K562 (cell line): Measurements from ENCODE around the gene FADS1. TPM values are rescaled to one million over a fixed set of nuclear protein-coding genes. Genes with fewer than 3 reads are reported as not detected.

Experiments used
- ATAC-seq: fragments of 200-7000 bp; cut with Tn5 transposase; 3 replicates; pipeline ENCODE4 v1.9.1; 2020; ENCODE audit warnings: moderate library complexity
- BruUV-seq: library from RNA; stranded (reverse); fragments of 400-500 nt; replicated peaks from 2 replicates; lab custom pipeline; 2021; lab: Mats Ljungman, UMichigan
- CTCF ChIA-PET: fragments of 300-600 bp; formaldehyde crosslinking; extraction: SDS; loops from one replicate; lab custom pipeline; 2021; ENCODE audit warnings: low intra/inter-chr PET ratio; lab: Yijun Ruan, JAX
- POLR2A ChIA-PET: fragments of 300-600, 350-650 bp; sonication (Branson Sonifier 250); formaldehyde crosslinking; extraction: SDS; loops from one replicate; lab custom pipeline; 2021; ENCODE audit warnings: antibody characterized with exemption, inconsistent platforms; lab: Yijun Ruan, JAX
- DNase-seq, 4 experiments: peaks; one replicate each; pipeline versions ENCODE4 v3.0.0 to v3.0.0-alpha.2; 2011 to 2018; ENCODE audit warnings: low spot score in 3 of 4, mixed read lengths in 3 of 4; ENCODE audit errors: extremely low read depth in 1 of 4
- FAIRE-seq: peaks from 2 replicates; lab custom pipeline; 2011; peaks lifted over from hg19 to GRCh38; lab: Jason Lieb, UNC
- H2AFZ ChIP-seq: 2 replicates; pipeline ENCODE4 v1.6.0; 2011; ENCODE audit warnings: low read depth, low read length, control low read depth, inconsistent platforms
- H3K27ac ChIP-seq: fragments of 200-600 bp; 3 replicates; pipeline ENCODE4 v1.8.0; 2011; ENCODE audit warnings: low read depth, mild to moderate bottlenecking, control low read depth, inconsistent platforms, low read length, moderate library complexity, mixed read lengths; ENCODE audit errors: extremely low read depth
- H3K27me3 ChIP-seq, 2 experiments: fragments of 300-600 bp in 1 of 2; 2 replicates in 1 of 2; 3 replicates in 1 of 2; pipeline versions ENCODE4 v1.6.0 to v1.8.0; 2011; ENCODE audit warnings: inconsistent platforms in 2 of 2, low read length in 2 of 2, mild to moderate bottlenecking in 1 of 2, mixed read lengths in 1 of 2, moderate library complexity in 1 of 2; ENCODE audit not compliant: control insufficient read depth in 2 of 2, insufficient read depth in 2 of 2
- H3K36me3 ChIP-seq: fragments of 300-600 bp; 3 replicates; pipeline ENCODE4 v1.8.0; 2011; ENCODE audit warnings: mild to moderate bottlenecking, low read length, inconsistent platforms; ENCODE audit not compliant: control insufficient read depth, insufficient read depth
- H3K4me1 ChIP-seq, 2 experiments: fragments of 200-600 bp in 1 of 2; replicated peaks in 1 of 2; 2 replicates in 1 of 2; 3 replicates in 1 of 2; pipeline versions ENCODE4 v1.5.1 to v1.8.0; 2011; ENCODE audit warnings: inconsistent platforms in 2 of 2, low read length in 2 of 2, mild to moderate bottlenecking in 1 of 2, mixed read lengths in 1 of 2, moderate library complexity in 1 of 2; ENCODE audit not compliant: control insufficient read depth in 2 of 2, insufficient read depth in 2 of 2
- H3K4me2 ChIP-seq: 2 replicates; pipeline ENCODE4 v1.6.1; 2011; ENCODE audit warnings: low read length, control low read depth, inconsistent platforms, mixed read lengths; ENCODE audit not compliant: insufficient read depth
- H3K4me3 ChIP-seq: fragments of 200-600 bp; sonication (generic), shearing (Covaris generic); 2 replicates; pipeline ENCODE4 v1.5.1; 2016; ENCODE audit warnings: control low read depth, inconsistent platforms
- H3K79me2 ChIP-seq: fragments of 200-600 bp; 3 replicates; pipeline ENCODE4 v1.8.0; 2011; ENCODE audit warnings: low read length, inconsistent platforms; ENCODE audit not compliant: control insufficient read depth, insufficient read depth
- H3K9ac ChIP-seq, 2 experiments: 2 replicates each; pipeline versions ENCODE4 v1.6.0 to v1.6.1; 2011; ENCODE audit warnings: low read depth in 2 of 2, low read length in 2 of 2, control low read depth in 1 of 2, inconsistent platforms in 1 of 2, mild to moderate bottlenecking in 1 of 2, mixed read lengths in 1 of 2; ENCODE audit not compliant: insufficient read depth in 1 of 2
- H3K9me1 ChIP-seq: one replicate; pipeline ENCODE4 v1.6.0; 2011; ENCODE audit warnings: inconsistent platforms, mild to moderate bottlenecking, low read length, moderate library complexity; ENCODE audit not compliant: control insufficient read depth, insufficient read depth
- H3K9me3 ChIP-seq: replicated peaks from 2 replicates; pipeline ENCODE4 v1.5.1; 2011; ENCODE audit warnings: low read depth, low read length, inconsistent platforms; ENCODE audit not compliant: control insufficient read depth, insufficient read depth
- H4K20me1 ChIP-seq: replicated peaks from 2 replicates; pipeline ENCODE4 v1.6.1; 2011; ENCODE audit warnings: low read length, inconsistent platforms, mixed read lengths; ENCODE audit not compliant: control insufficient read depth, insufficient read depth
- CHD1 ChIP-seq: fragments of 200-600 bp; sonication (generic); IDR thresholded peaks from one replicate; pipeline ENCODE4 v1.6.1; 2012; ENCODE audit warnings: mild to moderate bottlenecking, moderate library complexity, low read length, inconsistent platforms
- CREBBP ChIP-seq: IDR thresholded peaks from one replicate; pipeline ENCODE4 v1.6.1; 2012; ENCODE audit warnings: low read depth, mild to moderate bottlenecking, control low read depth, inconsistent platforms, low read length
- DACH1 ChIP-seq: fragments of 450-650 bp; IDR thresholded peaks from 2 replicates; pipeline ENCODE4 v1.6.1; 2018; ENCODE audit not compliant: partially characterized antibody
- EHMT2 ChIP-seq: fragments of 450-650 bp; IDR thresholded peaks from 2 replicates; pipeline ENCODE4 v1.6.1; 2018; ENCODE audit warnings: antibody characterized with exemption
- EP400 ChIP-seq: fragments of 450-650 bp; IDR thresholded peaks from 2 replicates; pipeline ENCODE4 v1.6.1; 2017; ENCODE audit warnings: antibody characterized with exemption, mild to moderate bottlenecking, moderate library complexity
- ETS2 ChIP-seq: IDR thresholded peaks from 2 replicates; pipeline ENCODE4 v1.6.1; 2016; ENCODE audit warnings: borderline replicate concordance, missing genetic modification characterization, mild to moderate bottlenecking, moderate library complexity, missing compliant biosample characterization; ENCODE audit not compliant: poor library complexity, severe bottlenecking
- FUS ChIP-seq: fragments of 200-400 bp; formaldehyde crosslinking; optimal IDR thresholded peaks from 2 replicates; pipeline ENCODE3; 2017; ENCODE audit warnings: low read depth, low read length
- HOXB6 ChIP-seq: fragments of 250-450 bp; sonication (Bioruptor Pico); IDR thresholded peaks from 2 replicates; pipeline ENCODE4 v1.5.1; 2022; ENCODE audit warnings: mild to moderate bottlenecking, borderline replicate concordance
- ILF3 ChIP-seq: fragments of 450-650 bp; IDR thresholded peaks from 2 replicates; pipeline ENCODE4 v1.6.1; 2018; ENCODE audit warnings: antibody characterized with exemption, mild to moderate bottlenecking, moderate library complexity, borderline replicate concordance
- KAT2B ChIP-seq: IDR thresholded peaks from one replicate; pipeline ENCODE4 v1.6.1; 2012; ENCODE audit warnings: low read depth, mild to moderate bottlenecking, control low read depth, inconsistent platforms, low read length, moderate library complexity
- KAT8 ChIP-seq: fragments of 450-650 bp; IDR thresholded peaks from 2 replicates; pipeline ENCODE4 v1.6.1; 2016; ENCODE audit warnings: low read depth, mild to moderate bottlenecking
- KDM1A ChIP-seq, 2 experiments: fragments of 450-650 bp; IDR thresholded peaks; 2 replicates each; pipeline ENCODE4 v1.6.1; 2016; ENCODE audit warnings: mild to moderate bottlenecking in 2 of 2
- MBD2 ChIP-seq: sonication (generic); IDR thresholded peaks from 2 replicates; pipeline ENCODE4 v1.6.1; 2016; ENCODE audit warnings: low read depth, borderline replicate concordance
- PHTF2 ChIP-seq: fragments of 250-450 bp; sonication (Bioruptor Pico); IDR thresholded peaks from 2 replicates; pipeline ENCODE4 v1.5.0; 2021; ENCODE audit warnings: mild to moderate bottlenecking
- RNF2 ChIP-seq: sonication (generic); IDR thresholded peaks from 2 replicates; pipeline ENCODE4 v1.6.1; 2016
- SETDB1 ChIP-seq: IDR thresholded peaks from one replicate; pipeline ENCODE4 v1.6.1; 2012; ENCODE audit warnings: low read length, control low read depth, inconsistent platforms
- ZKSCAN1 ChIP-seq: fragments of 150-350 bp; IDR thresholded peaks from 2 replicates; pipeline ENCODE4 v1.6.1; 2016; ENCODE audit warnings: low read depth, low read length
- ZNF778 ChIP-seq: fragments of 450-650 bp; formaldehyde crosslinking; IDR thresholded peaks from 2 replicates; pipeline ENCODE4 v1.4.0; 2020; ENCODE audit warnings: mild to moderate bottlenecking, moderate library complexity
- WGBS: fragments of 100-300 bp; shearing (Covaris generic); methylation state at CpG from one replicate; pipeline ENCODE4 v1.1.6; 2016; ENCODE audit warnings: low coverage, mixed read lengths; ENCODE audit not compliant: insufficient coverage; ENCODE audit errors: missing lambda C conversion rate; 5-methylcytosine and 5-hydroxymethylcytosine counted together
- in situ Hi-C: fragments of 300-500 bp; cut with MboI; formaldehyde crosslinking; loops from 4 replicates; pipeline ENCODE4 v1.15.0; 2018; ENCODE audit warnings: inconsistent platforms, mixed read lengths
- intact Hi-C: fragments of 100-400 bp; cut with micrococcal nuclease; formaldehyde crosslinking; loops from 2 replicates; pipeline ENCODE4 v1.14.2; 2022
- polyA plus RNA-seq, 8 experiments: library from polyadenylated mRNA; depleted of rRNA in 4 of 8; stranded (reverse) in 5 of 8; unstranded in 3 of 8; fragments of >200 nt; fragmentation: Nextera tagmentation in 2 of 8; fragmentation: Illumina TruSeq in 1 of 8; extraction: Ambion mirVana in 2 of 8; extraction: Trizol in 1 of 8; gene quantifications; 2 replicates each; pipeline versions ENCODE4 v1.2.1 to v1.2.3, GENCODE V29; 2011 to 2014; ENCODE audit warnings: inconsistent platforms in 1 of 8, missing spikeins in 1 of 8
- total RNA-seq, 7 experiments: library from RNA; depleted of rRNA in 6 of 7; stranded (reverse); fragments of >200 nt in 6 of 7; fragmentation: Illumina TruSeq in 2 of 7; extraction: Trizol in 2 of 7; gene quantifications; 2 replicates each; pipeline versions ENCODE4 v1.2.1 to v1.2.3, GENCODE V29; 2011 to 2021; ENCODE audit warnings: low replicate concordance in 1 of 7
- TF ChIP-seq, protein P1 (sequence below): IDR thresholded peaks from 2 replicates; pipeline ENCODE4 v1.6.1; 2011; ENCODE audit not compliant: insufficient read length; ENCODE audit errors: extremely low read depth

The FADS1 gene
- total and polyA plus RNA-seq, 9 of the 15 experiments (the other 6 are each of a cell fraction or from before 2014, with no cell fraction given): 110 to 864 (median 364) TPM

DNA sequence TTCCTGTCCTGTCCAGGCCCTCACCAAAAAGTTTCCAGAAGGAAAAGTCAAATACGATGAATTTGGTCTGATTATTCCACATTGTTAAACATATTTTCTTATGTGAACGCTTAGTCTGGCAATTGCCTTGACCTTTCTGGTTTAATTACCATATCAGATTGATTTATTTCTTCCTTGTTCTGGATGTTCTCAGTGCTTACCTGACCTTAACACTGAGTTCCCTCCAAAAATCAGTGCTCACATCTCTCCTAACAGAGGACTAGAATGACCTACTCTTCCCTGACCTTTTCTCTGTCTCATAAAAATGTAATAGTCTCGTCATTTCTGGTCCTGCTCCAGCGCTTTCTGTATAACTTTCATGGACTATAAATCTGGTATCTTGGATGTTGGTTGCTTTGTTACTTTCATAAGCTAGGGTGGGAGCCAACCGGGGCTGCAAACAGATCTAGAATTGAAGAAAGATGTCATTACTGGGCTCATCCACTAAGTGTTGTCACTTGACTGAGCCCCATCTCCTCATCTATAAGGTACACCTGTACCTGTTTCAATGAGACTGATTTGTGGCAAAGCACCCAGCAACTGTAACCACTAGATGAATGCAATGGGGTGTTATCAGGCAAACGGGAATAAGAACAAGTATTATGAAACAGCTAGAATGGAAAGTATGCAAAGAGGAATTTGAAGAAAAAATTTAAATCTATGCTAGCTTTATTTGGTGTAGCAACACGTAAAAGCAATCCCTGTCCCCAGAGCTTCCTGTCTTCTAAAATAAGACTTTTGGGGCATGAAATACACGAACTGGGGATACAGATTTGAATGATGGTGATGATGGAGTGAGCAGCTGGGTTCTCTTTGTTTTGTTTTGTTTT is 13.7 kb upstream of the FADS1 start:
- no peak overlapping the region for H2AFZ ChIP-seq
- peaks cover 22 to 48% of the 10 kb centered on the region in 2 experiments for H3K4me1 ChIP-seq
- no peaks in the 10 kb centered on the region for H4K20me1 ChIP-seq
- ChIA-PET CTCF (no interaction called here), POLR2A (interaction anchor here (0.7 to 2.1 kb wide), 5 partner anchors 10 to 293 kb away, joined by 3 to 10 read pairs (median 5); partner anchors contain the start of genes FADS1 and INCENP)
- peaks cover 10% of the 10 kb centered on the region for H3K9me1 ChIP-seq
- no peak overlapping the region for H3K9ac ChIP-seq
- no peak overlapping the region for H3K4me2 ChIP-seq
- BruUV-seq: no TSS peak
- in situ Hi-C loops: no loop called here
- FAIRE-seq: no peak
- no peaks in the 10 kb centered on the region for H3K27me3 ChIP-seq
- no peak overlapping the region for H3K4me3 ChIP-seq
- no peak for DNase-seq
- no peak for ATAC-seq
- no peaks in the 10 kb centered on the region for H3K9me3 ChIP-seq
- 44% methylated on average over 8 of the region's 8 CpGs for WGBS
- TF ChIP-seq KAT8: no peak
- TF ChIP-seq, protein P1, sequence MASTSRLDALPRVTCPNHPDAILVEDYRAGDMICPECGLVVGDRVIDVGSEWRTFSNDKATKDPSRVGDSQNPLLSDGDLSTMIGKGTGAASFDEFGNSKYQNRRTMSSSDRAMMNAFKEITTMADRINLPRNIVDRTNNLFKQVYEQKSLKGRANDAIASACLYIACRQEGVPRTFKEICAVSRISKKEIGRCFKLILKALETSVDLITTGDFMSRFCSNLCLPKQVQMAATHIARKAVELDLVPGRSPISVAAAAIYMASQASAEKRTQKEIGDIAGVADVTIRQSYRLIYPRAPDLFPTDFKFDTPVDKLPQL: no peak
- no peak for TF ChIP-seq MBD2
- TF ChIP-seq HOXB6 (CRISPR knock-in tag): no peak
- TF ChIP-seq ILF3: no peak
- no peak for TF ChIP-seq SETDB1
- no peak for TF ChIP-seq PHTF2 (CRISPR knock-in tag)
- no peak for TF ChIP-seq CREBBP
- no peak for TF ChIP-seq EP400
- TF ChIP-seq ZKSCAN1: no peak
- TF ChIP-seq ETS2 (tag): no peak
- no peak for TF ChIP-seq DACH1
- no peak for TF ChIP-seq CHD1
- TF ChIP-seq EHMT2: no peak
- no peak for TF ChIP-seq RNF2
- TF ChIP-seq KAT2B: no peak
- TF ChIP-seq ZNF778 (CRISPR knock-in tag): no peak
- TF ChIP-seq KDM1A (IDR thresholded peaks at IDR 0.05): no peak
- no peak for TF ChIP-seq FUS
- intact Hi-C loops: no loop called here
- peaks cover 14% of the 10 kb centered on the region; the same call in 2 of the 3 replicates for H3K79me2 ChIP-seq
- H3K27ac ChIP-seq: no peak overlapping the region
- H3K36me3 ChIP-seq: no peaks in the 10 kb centered on the region
